Parathyroid adenoma (tissue), 2 donors: ENCODE data around the gene SYTL5.

ENCODE experiments used
- H2AFZ ChIP-seq: fragments of 300-600 bp; sonication (generic); one replicate; pipeline ENCODE4 v1.7.0; 2017; ENCODE audit warnings: antibody characterized with exemption, mild to moderate bottlenecking
- H3K27ac ChIP-seq: fragments of 300-600 bp; sonication (generic); one replicate; pipeline ENCODE4 v1.7.0; 2017
- H3K27me3 ChIP-seq: fragments of 300-600 bp; sonication (generic); one replicate; pipeline ENCODE4 v1.7.0; 2017; ENCODE audit warnings: low read length; ENCODE audit not compliant: control insufficient read depth, insufficient read depth
- H3K36me3 ChIP-seq: fragments of 300-600 bp; sonication (generic); one replicate; pipeline ENCODE4 v1.7.0; 2017; ENCODE audit warnings: low read length; ENCODE audit not compliant: control insufficient read depth, insufficient read depth
- H3K4me1 ChIP-seq: fragments of 300-600 bp; sonication (generic); one replicate; pipeline ENCODE4 v1.7.0; 2017; ENCODE audit warnings: control low read depth
- H3K4me2 ChIP-seq: fragments of 300-600 bp; sonication (generic); one replicate; pipeline ENCODE4 v1.7.0; 2017; ENCODE audit warnings: low read length
- H3K4me3 ChIP-seq: fragments of 300-600 bp; sonication (generic); one replicate; pipeline ENCODE4 v1.7.0; 2017; ENCODE audit warnings: low read depth, low read length
- H3K79me2 ChIP-seq: fragments of 300-600 bp; sonication (generic); one replicate; pipeline ENCODE4 v1.7.0; 2017; ENCODE audit warnings: control low read depth
- H3K9ac ChIP-seq: fragments of 300-600 bp; sonication (generic); one replicate; pipeline ENCODE4 v1.7.0; 2017; ENCODE audit warnings: mild to moderate bottlenecking
- H3K9me3 ChIP-seq: fragments of 300-600 bp; sonication (generic); one replicate; pipeline ENCODE4 v1.7.0; 2017; ENCODE audit warnings: low read length; ENCODE audit not compliant: control insufficient read depth
- TF ChIP-seq, protein P1 (sequence below): fragments of 300-600 bp; sonication (generic); IDR thresholded peaks from one replicate; pipeline ENCODE4 v1.7.0; 2017; ENCODE audit warnings: antibody characterized with exemption, mild to moderate bottlenecking
- donor health status: primary hyperparathyroidism.

The SYTL5 gene

DNA sequence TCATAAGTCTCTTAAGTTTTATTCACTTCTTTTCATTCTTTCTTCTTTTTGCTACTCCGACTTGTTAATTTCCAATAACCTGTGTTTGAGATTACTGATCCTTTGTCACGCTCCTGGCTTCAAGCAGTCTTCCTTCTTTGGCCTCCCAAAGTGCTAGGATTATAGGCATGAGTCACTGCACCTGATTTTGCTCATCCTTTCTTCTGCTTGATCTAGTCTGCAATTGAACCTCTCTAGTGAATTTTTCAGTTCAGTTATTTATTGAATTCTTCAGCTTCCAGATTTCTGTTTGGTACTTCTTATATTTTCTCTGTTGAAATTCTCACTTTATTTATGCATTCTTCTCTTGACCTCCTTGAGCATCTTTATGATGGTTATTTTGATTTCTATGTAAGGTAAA lies 38.6 kb upstream of the SYTL5 start:
- no peak overlapping the region for H3K4me2 ChIP-seq
- no peaks in the 10 kb centered on the region for H3K9me3 ChIP-seq
- H3K27ac ChIP-seq, result no peak overlapping the region
- H2AFZ ChIP-seq, result no peak overlapping the region
- no peaks in the 10 kb centered on the region for H3K27me3 ChIP-seq
- H3K36me3 ChIP-seq, result no peaks in the 10 kb centered on the region
- H3K4me1 ChIP-seq, result no peaks in the 10 kb centered on the region
- TF ChIP-seq, protein P1, sequence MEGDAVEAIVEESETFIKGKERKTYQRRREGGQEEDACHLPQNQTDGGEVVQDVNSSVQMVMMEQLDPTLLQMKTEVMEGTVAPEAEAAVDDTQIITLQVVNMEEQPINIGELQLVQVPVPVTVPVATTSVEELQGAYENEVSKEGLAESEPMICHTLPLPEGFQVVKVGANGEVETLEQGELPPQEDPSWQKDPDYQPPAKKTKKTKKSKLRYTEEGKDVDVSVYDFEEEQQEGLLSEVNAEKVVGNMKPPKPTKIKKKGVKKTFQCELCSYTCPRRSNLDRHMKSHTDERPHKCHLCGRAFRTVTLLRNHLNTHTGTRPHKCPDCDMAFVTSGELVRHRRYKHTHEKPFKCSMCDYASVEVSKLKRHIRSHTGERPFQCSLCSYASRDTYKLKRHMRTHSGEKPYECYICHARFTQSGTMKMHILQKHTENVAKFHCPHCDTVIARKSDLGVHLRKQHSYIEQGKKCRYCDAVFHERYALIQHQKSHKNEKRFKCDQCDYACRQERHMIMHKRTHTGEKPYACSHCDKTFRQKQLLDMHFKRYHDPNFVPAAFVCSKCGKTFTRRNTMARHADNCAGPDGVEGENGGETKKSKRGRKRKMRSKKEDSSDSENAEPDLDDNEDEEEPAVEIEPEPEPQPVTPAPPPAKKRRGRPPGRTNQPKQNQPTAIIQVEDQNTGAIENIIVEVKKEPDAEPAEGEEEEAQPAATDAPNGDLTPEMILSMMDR, result no peak
- H3K4me3 ChIP-seq, result no peak overlapping the region
- H3K79me2 ChIP-seq, result no peaks in the 10 kb centered on the region
- no peak overlapping the region for H3K9ac ChIP-seq

DNA sequence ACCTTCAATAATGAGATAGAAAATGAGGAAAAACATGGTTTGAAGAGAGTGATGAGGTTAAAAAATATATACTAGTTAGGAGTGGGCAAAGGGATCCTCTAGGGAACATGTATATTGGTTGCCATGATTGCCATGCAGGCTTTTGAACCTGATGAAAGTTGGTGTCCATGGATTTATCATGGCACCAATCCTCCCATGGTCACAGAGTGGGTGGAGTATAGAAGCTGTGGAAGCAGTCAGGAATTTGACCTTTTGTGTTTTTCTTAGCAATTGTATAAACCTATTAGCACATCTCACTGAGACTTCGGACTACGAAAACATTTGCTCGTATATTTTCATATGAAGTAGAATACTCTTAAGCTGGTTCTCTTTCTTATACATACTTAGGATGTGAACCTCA lies 30.9 kb upstream of the SYTL5 start:
- Histone ChIP-seq H3K4me2 (no peak overlapping the region), H2AFZ (no peak overlapping the region), H3K27me3 (no peaks in the 10 kb centered on the region), H3K27ac (no peak overlapping the region), H3K36me3 (no peaks in the 10 kb centered on the region), H3K4me3 (no peak overlapping the region), H3K9me3 (no peaks in the 10 kb centered on the region), H3K79me2 (no peaks in the 10 kb centered on the region), H3K9ac (no peak overlapping the region), H3K4me1 (no peaks in the 10 kb centered on the region)
- TF ChIP-seq, protein P1, result no peak

DNA sequence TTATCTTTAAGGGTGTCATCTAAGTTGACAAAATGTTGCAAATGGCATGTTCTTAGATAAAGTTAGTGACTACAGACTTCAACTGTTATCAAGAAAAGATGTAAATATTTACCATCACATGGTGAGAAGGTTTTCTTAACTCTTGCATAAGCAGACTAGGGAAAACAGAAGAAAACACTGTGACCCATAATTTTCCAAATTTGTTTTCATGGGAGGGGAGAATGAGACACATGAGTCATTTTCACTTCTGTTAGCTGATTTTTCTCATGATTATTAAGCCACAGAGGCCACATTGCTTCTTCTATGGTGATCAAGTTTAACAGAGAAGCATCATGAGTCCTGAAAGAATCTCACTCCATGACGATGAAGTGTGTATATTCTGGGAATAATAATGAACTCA lies 30.2 kb upstream of the SYTL5 start:
- Histone ChIP-seq H3K9ac (no peak overlapping the region), H3K9me3 (no peaks in the 10 kb centered on the region), H3K36me3 (no peaks in the 10 kb centered on the region), H2AFZ (no peak overlapping the region), H3K27me3 (no peaks in the 10 kb centered on the region), H3K4me3 (no peak overlapping the region), H3K79me2 (no peaks in the 10 kb centered on the region), H3K4me1 (no peaks in the 10 kb centered on the region), H3K27ac (no peak overlapping the region), H3K4me2 (no peak overlapping the region)
- TF ChIP-seq, protein P1, result no peak

DNA sequence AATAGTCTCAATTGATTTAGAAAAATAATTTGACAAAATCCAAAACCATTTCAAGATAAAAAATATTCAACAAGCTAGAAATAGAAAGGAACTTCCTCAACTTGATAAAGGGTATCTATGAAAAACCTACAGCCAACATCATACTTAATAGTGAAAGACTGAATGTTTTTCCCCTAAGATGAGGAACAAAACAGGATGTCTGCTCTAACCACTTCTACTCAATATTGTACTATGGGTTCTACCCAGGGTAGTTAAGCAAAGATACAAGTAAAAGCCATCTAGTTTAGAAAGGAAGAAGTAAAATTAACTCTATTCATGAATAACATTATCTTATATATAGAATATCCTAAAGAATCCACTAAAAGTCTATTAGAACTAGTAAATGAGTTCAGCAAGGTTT lies 21.5 kb upstream of the SYTL5 start:
- Histone ChIP-seq H3K36me3 (no peaks in the 10 kb centered on the region), H2AFZ (no peak overlapping the region), H3K4me3 (no peak overlapping the region), H3K9ac (no peak overlapping the region), H3K4me2 (no peak overlapping the region), H3K9me3 (no peaks in the 10 kb centered on the region), H3K27me3 (no peaks in the 10 kb centered on the region), H3K27ac (no peak overlapping the region), H3K4me1 (no peaks in the 10 kb centered on the region), H3K79me2 (no peaks in the 10 kb centered on the region)
- TF ChIP-seq, protein P1, result no peak

DNA sequence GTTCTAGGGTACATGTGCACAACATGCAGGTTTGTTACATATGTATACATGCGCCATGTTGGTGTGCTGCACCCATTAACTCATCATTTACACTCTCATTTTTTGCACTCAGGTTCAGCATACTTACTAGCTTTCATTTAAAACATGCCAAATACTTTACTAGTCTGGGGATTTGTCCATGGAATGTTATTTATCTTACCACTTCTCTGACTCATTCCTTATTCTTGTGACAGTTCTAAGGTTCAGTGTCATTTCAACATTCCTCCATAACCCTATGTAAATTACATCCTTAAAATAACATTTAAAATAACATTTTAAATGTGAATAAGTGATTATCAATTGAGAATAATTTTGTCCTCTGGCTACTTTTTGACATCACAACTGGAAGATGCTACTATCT lies 19.5 kb upstream of the SYTL5 start:
- TF ChIP-seq, protein P1, result no peak
- no peaks in the 10 kb centered on the region for H3K27me3 ChIP-seq
- H3K36me3 ChIP-seq, result no peaks in the 10 kb centered on the region

More for the DNA sequence above, 19.5 kb upstream of the SYTL5 start:
- Histone ChIP-seq H3K9me3 (no peaks in the 10 kb centered on the region), H2AFZ (no peak overlapping the region), H3K4me3 (no peak overlapping the region), H3K79me2 (no peaks in the 10 kb centered on the region), H3K4me2 (no peak overlapping the region), H3K4me1 (no peaks in the 10 kb centered on the region), H3K9ac (no peak overlapping the region), H3K27ac (no peak overlapping the region)
